Neural crest cell (in vitro differentiated cells): ENCODE results near the gene PHACTR1. TPM values are rescaled to one million over a fixed set of nuclear protein-coding genes. Genes with fewer than 3 reads are reported as not detected.

ENCODE experiments used
- DNase-seq: peaks from one replicate; pipeline ENCODE4 v3.0.0; 2021; ENCODE audit warnings: low read depth, mixed read lengths, low spot score
- H3K27ac Mint-ChIP-seq: one replicate; pipeline ENCODE4 v1.8.0; 2021; ENCODE audit warnings: mild to moderate bottlenecking, mixed read lengths; ENCODE audit not compliant: unreplicated experiment
- H3K27me3 Mint-ChIP-seq: 2 replicates; pipeline ENCODE4 v1.8.0; 2021; ENCODE audit warnings: low read depth, mild to moderate bottlenecking, mixed read lengths
- H3K36me3 Mint-ChIP-seq: 2 replicates; pipeline ENCODE4 v1.8.0; 2021; ENCODE audit warnings: low read depth, mild to moderate bottlenecking, mixed read lengths
- H3K4me1 Mint-ChIP-seq: 2 replicates; pipeline ENCODE4 v1.8.0; 2021; ENCODE audit warnings: mixed read lengths
- H3K4me3 Mint-ChIP-seq: one replicate; pipeline ENCODE4 v1.8.0; 2021; ENCODE audit warnings: mild to moderate bottlenecking, mixed read lengths
- H3K9me3 Mint-ChIP-seq: 2 replicates; pipeline ENCODE4 v1.8.0; 2021; ENCODE audit warnings: mixed read lengths
- CTCF ChIP-seq: fragments of 200-600 bp; sonication (generic); conservative IDR thresholded peaks from 2 replicates; pipeline ENCODE4 v1.5.0; 2021; ENCODE audit warnings: antibody characterized with exemption, mild to moderate bottlenecking
- total RNA-seq: library from RNA; stranded (reverse); gene quantifications from 2 replicates; pipeline ENCODE4 v1.2.1, GENCODE V29; 2021

The PHACTR1 gene
- total RNA-seq, 1 donor from 2014 or later, result 10.4 TPM

DNA sequence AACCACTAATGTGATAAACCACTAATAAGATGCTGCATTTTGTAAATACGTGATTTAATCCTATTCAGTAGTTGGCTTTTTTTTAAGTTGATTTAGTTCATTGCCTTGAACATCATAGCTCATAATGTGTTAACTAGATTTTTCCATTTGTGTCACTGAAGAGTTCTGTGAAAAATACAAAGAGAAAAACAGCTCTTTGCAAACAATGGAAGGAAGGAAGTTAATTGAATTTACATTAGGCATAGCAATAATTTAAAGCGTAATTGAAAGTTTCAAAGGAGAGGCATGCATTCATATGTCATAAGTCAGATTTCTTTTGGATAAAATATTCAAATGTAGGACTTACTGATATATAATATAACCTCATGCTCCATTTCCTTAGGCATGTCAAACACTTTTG is 509.5 kb downstream of the PHACTR1 start:
- TF ChIP-seq CTCF, result no peak

DNA sequence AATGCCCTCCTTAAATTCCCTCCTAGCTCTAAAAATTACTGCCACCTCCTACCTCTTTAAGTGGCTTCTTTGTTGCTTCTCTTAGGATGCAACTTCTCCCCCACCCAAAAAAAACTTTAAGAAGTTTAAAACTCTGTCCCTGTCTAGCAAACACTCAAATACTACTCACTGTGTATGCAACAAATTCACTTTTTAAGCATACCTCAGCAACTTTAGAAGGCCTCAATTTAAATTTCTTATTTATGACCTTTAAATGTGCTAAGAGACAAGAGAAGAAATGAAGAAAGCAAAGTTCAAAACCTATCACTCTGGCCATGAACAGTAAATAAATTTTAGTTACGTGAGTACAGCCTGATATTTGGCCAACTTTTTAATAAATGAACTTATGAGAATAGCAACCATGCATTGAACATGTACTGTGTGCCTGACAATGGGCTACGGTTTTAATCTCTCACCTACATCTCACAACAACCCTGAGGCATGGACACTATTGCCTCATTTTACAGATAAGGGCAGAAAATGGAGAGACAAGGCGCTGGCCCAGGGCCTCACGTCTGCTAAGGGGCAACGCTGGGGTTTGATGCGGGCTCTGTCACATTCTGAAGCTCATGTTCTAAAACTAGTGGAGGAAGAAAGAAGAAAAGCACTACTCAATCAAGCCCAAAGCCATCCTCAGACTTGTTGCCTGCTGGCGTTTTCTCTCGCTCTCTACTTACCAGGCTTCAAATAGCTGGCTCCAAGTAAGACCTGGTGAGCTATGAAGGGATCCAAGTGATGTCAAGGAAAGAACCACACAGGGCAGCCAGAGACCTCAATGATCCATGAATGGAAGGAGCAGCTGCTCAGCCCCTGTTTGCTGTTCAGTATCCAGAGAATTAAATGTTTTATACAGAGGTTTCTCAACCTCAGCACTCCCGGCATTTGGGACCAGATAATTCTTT is 512.0 kb downstream of the PHACTR1 start:
- TF ChIP-seq CTCF, result no peak
- Mint-ChIP-seq H3K4me1 (no peaks in the 10 kb centered on the region), H3K4me3 (no peak overlapping the region), H3K27me3 (no peaks in the 10 kb centered on the region), H3K36me3 (no peaks in the 10 kb centered on the region), H3K9me3 (no peaks in the 10 kb centered on the region), H3K27ac (no peak overlapping the region)
- no peak for DNase-seq

More for the DNA sequence above, 509.5 kb downstream of the PHACTR1 start:
- H3K4me3 Mint-ChIP-seq, result no peak overlapping the region
- DNase-seq, result no peak
- no peak overlapping the region for H3K27ac Mint-ChIP-seq
- H3K36me3 Mint-ChIP-seq, result no peaks in the 10 kb centered on the region
- H3K27me3 Mint-ChIP-seq, result no peaks in the 10 kb centered on the region
- no peaks in the 10 kb centered on the region for H3K4me1 Mint-ChIP-seq
- no peaks in the 10 kb centered on the region for H3K9me3 Mint-ChIP-seq

DNA sequence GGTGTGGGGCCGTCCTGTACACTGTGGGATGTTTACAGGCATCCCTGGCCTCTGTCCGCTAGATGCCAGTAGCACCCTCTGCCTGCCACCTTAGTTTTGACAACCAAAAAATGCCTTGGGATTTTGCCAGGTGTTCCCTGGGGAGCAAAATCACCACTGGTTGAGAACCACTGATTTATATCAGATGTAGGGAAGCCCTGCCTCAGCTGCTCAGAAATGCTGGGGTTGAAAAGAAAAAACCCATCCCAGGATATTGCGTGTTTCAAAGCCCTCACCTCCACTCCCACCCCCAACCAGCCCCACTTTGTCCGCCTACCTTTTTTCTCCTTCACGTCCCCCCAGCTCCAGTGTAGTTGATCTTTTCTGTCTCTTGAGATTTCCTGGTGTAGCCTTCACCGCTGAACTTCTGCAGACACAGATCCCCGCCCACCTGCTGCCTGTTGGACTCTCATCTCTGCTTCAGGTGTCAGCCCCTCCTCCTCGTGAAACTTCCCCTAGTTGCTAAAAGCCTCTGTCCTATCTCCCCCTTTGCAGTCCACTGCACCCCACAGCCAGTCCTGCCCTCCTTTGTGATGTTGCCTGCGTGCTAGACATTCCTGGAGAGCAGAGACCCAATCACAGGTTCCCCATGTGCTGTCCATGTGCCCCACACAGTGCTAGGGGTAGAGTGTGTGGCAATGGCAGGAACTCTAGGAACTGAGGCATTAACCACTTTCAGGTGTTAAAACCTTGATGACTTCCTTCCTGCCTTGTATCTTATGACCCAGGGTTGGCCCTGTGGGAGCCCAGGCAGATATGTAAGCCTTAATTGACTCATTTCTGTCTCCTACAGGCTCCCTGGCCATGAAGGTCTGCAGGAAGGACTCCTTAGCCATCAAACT is 512.9 kb downstream of the PHACTR1 start:
- Mint-ChIP-seq H3K27me3 (no peaks in the 10 kb centered on the region), H3K4me1 (no peaks in the 10 kb centered on the region), H3K9me3 (no peaks in the 10 kb centered on the region), H3K36me3 (no peaks in the 10 kb centered on the region), H3K4me3 (no peak overlapping the region), H3K27ac (no peak overlapping the region)
- DNase-seq, result no peak
- TF ChIP-seq CTCF, result no peak

GRCh38 chr6:13233106-13233505 is 516.5 kb downstream of the PHACTR1 start:
- TF ChIP-seq CTCF, result no peak
- peak overlapping the region; percentile 45 for H3K27ac Mint-ChIP-seq

DNA sequence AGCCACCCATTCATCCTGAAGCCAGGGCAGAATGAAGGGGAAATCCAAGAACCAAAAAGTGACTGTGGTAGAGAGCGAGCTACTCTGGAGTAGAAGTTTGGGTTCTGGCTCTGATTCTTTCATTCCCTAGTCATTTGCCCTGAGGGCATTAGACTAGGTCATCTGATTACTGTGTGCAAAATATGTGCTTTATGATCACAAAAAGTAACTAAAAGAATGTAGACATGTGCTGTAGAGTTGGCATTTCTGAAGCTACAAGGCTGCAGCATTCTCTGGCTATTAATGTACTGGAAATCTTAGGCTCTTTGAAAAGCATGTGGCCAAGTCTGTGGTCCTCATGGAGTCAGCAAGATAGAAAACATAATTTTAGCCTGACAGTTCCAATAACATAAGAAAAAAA is 517.6 kb downstream of the PHACTR1 start:
- TF ChIP-seq CTCF, result no peak
- no peak for DNase-seq
- Mint-ChIP-seq H3K36me3 (no peaks in the 10 kb centered on the region), H3K9me3 (no peaks in the 10 kb centered on the region), H3K27ac (no peak overlapping the region), H3K4me1 (peaks cover under 1% of the 10 kb centered on the region), H3K4me3 (no peak overlapping the region), H3K27me3 (no peaks in the 10 kb centered on the region)

More at GRCh38 chr6:13233106-13233505, 516.5 kb downstream of the PHACTR1 start:
- H3K4me3 Mint-ChIP-seq, result no peak overlapping the region
- H3K27me3 Mint-ChIP-seq, result no peaks in the 10 kb centered on the region
- no peaks in the 10 kb centered on the region for H3K4me1 Mint-ChIP-seq
- H3K36me3 Mint-ChIP-seq, result no peaks in the 10 kb centered on the region
- DNase-seq, result no peak
- no peaks in the 10 kb centered on the region for H3K9me3 Mint-ChIP-seq
